Bronchial epithelial cell (primary cell): ENCODE measurements around the gene HELZ2. TPM values are rescaled to one million over a fixed set of nuclear protein-coding genes. Genes with fewer than 3 reads are reported as not detected.

Source experiments
- DNase-seq: peaks from one replicate; pipeline ENCODE4 v3.0.0-alpha.2; 2010; ENCODE audit warnings: low read depth
- FAIRE-seq: peaks from 2 replicates; lab custom pipeline; 2011; peaks lifted over from hg19 to GRCh38; lab: Jason Lieb, UNC
- H3K27me3 ChIP-seq: 2 replicates; pipeline ENCODE4 v1.5.1; 2011; ENCODE audit warnings: low read length; ENCODE audit not compliant: control insufficient read depth, insufficient read depth
- H3K36me3 ChIP-seq: 2 replicates; pipeline ENCODE4 v1.5.1; 2011; ENCODE audit warnings: low read length; ENCODE audit not compliant: control insufficient read depth, insufficient read depth
- H3K4me3 ChIP-seq: 2 replicates; pipeline ENCODE4 v1.5.1; 2011; ENCODE audit warnings: mild to moderate bottlenecking, low read depth, low read length, control low read depth
- CTCF ChIP-seq: IDR thresholded peaks from 2 replicates; pipeline ENCODE4 v1.5.1; 2011; ENCODE audit warnings: mild to moderate bottlenecking, moderate library complexity, low read length, control low read depth, inconsistent platforms; ENCODE audit not compliant: insufficient read depth, severe bottlenecking
- total RNA-seq: library from RNA; depleted of rRNA; stranded (reverse); fragments of >200 nt; gene quantifications from 2 replicates; pipeline ENCODE4 v1.2.1, GENCODE V29; 2014

Gene HELZ2
- total RNA-seq, 1 donor from 2014 or later = 13.7 TPM

GRCh38 chr20:63551068-63551467 lies 23.0 kb downstream of the HELZ2 start:
- DNase-seq (no peak), FAIRE-seq (no peak)
- no peaks in the 10 kb centered on the region for H3K27me3 ChIP-seq
- H3K4me3 ChIP-seq = no peak overlapping the region
- TF ChIP-seq CTCF = no peak
- no peaks in the 10 kb centered on the region for H3K36me3 ChIP-seq

GRCh38 chr20:63549679-63550282 lies 24.3 kb downstream of the HELZ2 start:
- TF ChIP-seq CTCF = no peak
- no peaks in the 10 kb centered on the region for H3K27me3 ChIP-seq
- no peak for FAIRE-seq

GRCh38 chr20:63549019-63549418 lies 25.0 kb downstream of the HELZ2 start:
- DNase-seq (no peak), FAIRE-seq (no peak)
- TF ChIP-seq CTCF = no peak
- Histone ChIP-seq H3K27me3 (no peaks in the 10 kb centered on the region), H3K4me3 (no peak overlapping the region), H3K36me3 (no peaks in the 10 kb centered on the region)

More at GRCh38 chr20:63549679-63550282, 24.3 kb downstream of the HELZ2 start:
- no peak for DNase-seq
- no peak overlapping the region for H3K4me3 ChIP-seq
- H3K36me3 ChIP-seq = no peaks in the 10 kb centered on the region

GRCh38 chr20:63548542-63548941 lies 25.5 kb downstream of the HELZ2 start:
- no peak for TF ChIP-seq CTCF
- no peak for DNase-seq
- H3K4me3 ChIP-seq = no peak overlapping the region
- no peaks in the 10 kb centered on the region for H3K27me3 ChIP-seq
- no peaks in the 10 kb centered on the region for H3K36me3 ChIP-seq
- no peak for FAIRE-seq

GRCh38 chr20:63547725-63548480 lies 26.1 kb downstream of the HELZ2 start, which contains the start of gene SRMS:
TSS of gene SRMS (minus strand) at chr20:63547749. CDS start at chr20:63547463, 286 bp downstream.
- Histone ChIP-seq H3K4me3 (no peak within 1 kb of the TSS), H3K36me3 (no peaks in the 10 kb centered on the region), H3K27me3 (no peaks in the 10 kb centered on the region)
- DNase-seq (no peak), FAIRE-seq (no peak)
- no peak for TF ChIP-seq CTCF
